DOHH2 (cell line): ENCODE measurements around the gene FBP1.

Experiments used
- H3F3A ChIP-seq: fragments of 200-600 bp; sonication (generic), shearing (Covaris generic); 2 replicates; pipeline ENCODE4 v1.6.0; 2016; ENCODE audit warnings: antibody characterized with exemption, mild to moderate bottlenecking; ENCODE audit not compliant: control insufficient read depth, insufficient read depth
- H3K27ac ChIP-seq: fragments of 200-600 bp; sonication (generic); 2 replicates; pipeline ENCODE4 v1.5.1; 2014; ENCODE audit warnings: low read depth, mild to moderate bottlenecking, low read length, moderate library complexity
- H3K27me3 ChIP-seq: fragments of 200-600 bp; sonication (generic); 2 replicates; pipeline ENCODE4 v1.6.1; 2014; ENCODE audit warnings: mild to moderate bottlenecking, low read length, mixed read lengths; ENCODE audit not compliant: control insufficient read depth
- H3K36me3 ChIP-seq: fragments of 200-600 bp; sonication (generic); 2 replicates; pipeline ENCODE4 v1.6.1; 2014; ENCODE audit warnings: mild to moderate bottlenecking, low read length, moderate library complexity, mixed read lengths; ENCODE audit not compliant: control insufficient read depth
- H3K4me1 ChIP-seq: fragments of 200-600 bp; sonication (generic); 2 replicates; pipeline ENCODE4 v1.6.1; 2014; ENCODE audit warnings: mild to moderate bottlenecking, low read length, mixed read lengths; ENCODE audit not compliant: control insufficient read depth
- H3K4me2 ChIP-seq: fragments of 200-600 bp; sonication (generic); 2 replicates; pipeline ENCODE4 v1.6.0; 2014; ENCODE audit warnings: mild to moderate bottlenecking, low read length, moderate library complexity
- H3K4me3 ChIP-seq: fragments of 200-600 bp; sonication (generic); 2 replicates; pipeline ENCODE4 v1.5.1; 2014; ENCODE audit warnings: mild to moderate bottlenecking, low read length, mixed read lengths
- H3K79me2 ChIP-seq: fragments of 200-600 bp; sonication (generic); 2 replicates; pipeline ENCODE4 v1.6.1; 2014; ENCODE audit warnings: mild to moderate bottlenecking, low read length, mixed read lengths; ENCODE audit not compliant: control insufficient read depth
- H3K9me2 ChIP-seq: fragments of 200-600 bp; sonication (generic); replicated peaks from 2 replicates; pipeline ENCODE4 v1.6.1; 2014; ENCODE audit warnings: mild to moderate bottlenecking, low read length, mixed read lengths; ENCODE audit not compliant: control insufficient read depth
- H3K9me3 ChIP-seq: fragments of 200-600 bp; sonication (generic); 2 replicates; pipeline ENCODE4 v1.6.1; 2014; ENCODE audit warnings: antibody characterized with exemption, low read length, mixed read lengths; ENCODE audit not compliant: control insufficient read depth, insufficient read depth
- H4K20me1 ChIP-seq: fragments of 200-600 bp; sonication (generic); 2 replicates; pipeline ENCODE4 v1.6.0; 2014; ENCODE audit warnings: low read depth, mild to moderate bottlenecking, antibody characterized with exemption, low read length, moderate library complexity; ENCODE audit not compliant: control insufficient read depth, insufficient read depth
- EZH2phosphoT487 ChIP-seq: fragments of 200-600 bp; sonication (generic); IDR thresholded peaks from 2 replicates; pipeline ENCODE4 v1.6.1; 2017; ENCODE audit warnings: borderline replicate concordance, mild to moderate bottlenecking, antibody characterized with exemption, low read length, moderate library complexity, mixed read lengths
- TF ChIP-seq, protein P1 (sequence below): fragments of 200-600 bp; sonication (generic); IDR thresholded peaks from one replicate; pipeline ENCODE4 v1.5.1; 2014; ENCODE audit warnings: antibody characterized with exemption, mild to moderate bottlenecking, low read depth, low read length; ENCODE audit not compliant: poor library complexity, severe bottlenecking

Gene FBP1

GRCh38 chr9:94650949-94651348, 11.6 kb upstream of the FBP1 start:
- H3K79me2 ChIP-seq, result no peaks in the 10 kb centered on the region
- H3K4me2 ChIP-seq, result no peak overlapping the region
- H3K9me3 ChIP-seq, result no peaks in the 10 kb centered on the region
- no peak overlapping the region for H3K4me3 ChIP-seq
- no peaks in the 10 kb centered on the region for H4K20me1 ChIP-seq
- H3K4me1 ChIP-seq, result peaks cover 6% of the 10 kb centered on the region
- H3K36me3 ChIP-seq, result no peaks in the 10 kb centered on the region
- no peaks in the 10 kb centered on the region for H3F3A ChIP-seq
- peaks cover 6% of the 10 kb centered on the region; the same call in 1 of the 2 replicates for H3K27me3 ChIP-seq
- H3K9me2 ChIP-seq, result no peaks in the 10 kb centered on the region
- no peak for TF ChIP-seq EZH2phosphoT487
- TF ChIP-seq, protein P1, sequence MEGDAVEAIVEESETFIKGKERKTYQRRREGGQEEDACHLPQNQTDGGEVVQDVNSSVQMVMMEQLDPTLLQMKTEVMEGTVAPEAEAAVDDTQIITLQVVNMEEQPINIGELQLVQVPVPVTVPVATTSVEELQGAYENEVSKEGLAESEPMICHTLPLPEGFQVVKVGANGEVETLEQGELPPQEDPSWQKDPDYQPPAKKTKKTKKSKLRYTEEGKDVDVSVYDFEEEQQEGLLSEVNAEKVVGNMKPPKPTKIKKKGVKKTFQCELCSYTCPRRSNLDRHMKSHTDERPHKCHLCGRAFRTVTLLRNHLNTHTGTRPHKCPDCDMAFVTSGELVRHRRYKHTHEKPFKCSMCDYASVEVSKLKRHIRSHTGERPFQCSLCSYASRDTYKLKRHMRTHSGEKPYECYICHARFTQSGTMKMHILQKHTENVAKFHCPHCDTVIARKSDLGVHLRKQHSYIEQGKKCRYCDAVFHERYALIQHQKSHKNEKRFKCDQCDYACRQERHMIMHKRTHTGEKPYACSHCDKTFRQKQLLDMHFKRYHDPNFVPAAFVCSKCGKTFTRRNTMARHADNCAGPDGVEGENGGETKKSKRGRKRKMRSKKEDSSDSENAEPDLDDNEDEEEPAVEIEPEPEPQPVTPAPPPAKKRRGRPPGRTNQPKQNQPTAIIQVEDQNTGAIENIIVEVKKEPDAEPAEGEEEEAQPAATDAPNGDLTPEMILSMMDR, result no peak
- H3K27ac ChIP-seq, result no peak overlapping the region

DNA sequence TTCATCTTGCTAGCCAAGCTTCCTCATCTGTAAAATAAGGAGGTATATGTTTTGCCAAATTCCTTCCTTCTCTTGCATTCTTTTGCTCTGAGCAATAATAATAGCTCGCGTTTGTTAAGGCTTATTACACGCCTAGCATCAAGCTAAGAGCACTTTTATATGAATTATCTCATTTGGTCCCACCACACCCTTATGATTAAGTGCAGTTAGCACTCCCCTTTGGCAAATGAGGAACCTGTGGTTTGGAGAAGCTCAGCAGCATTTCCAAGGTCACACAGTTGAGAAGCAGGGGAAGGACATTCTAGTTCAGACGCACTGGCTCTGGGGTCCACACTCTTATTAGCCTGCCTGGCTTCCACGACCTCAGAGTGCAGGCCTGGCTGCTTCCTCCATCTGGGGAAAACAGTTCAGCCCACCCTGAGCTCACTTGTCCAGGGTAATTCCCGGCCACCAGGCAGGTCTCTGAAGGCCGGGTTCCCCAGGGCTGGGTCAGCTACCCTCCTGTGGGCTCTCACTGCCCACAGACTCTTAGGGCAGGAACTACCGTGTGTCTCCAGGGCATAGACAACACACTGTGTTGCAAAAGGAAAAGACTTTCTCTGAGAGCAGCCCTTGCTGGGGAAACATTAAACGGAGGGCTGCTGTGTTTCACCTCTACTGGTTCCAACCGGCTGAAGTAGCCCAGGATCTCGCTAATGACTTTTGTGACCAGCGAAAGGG, 9.9 kb upstream of the FBP1 start:
- H3K9me3 ChIP-seq, result no peaks in the 10 kb centered on the region
- no peak overlapping the region for H3K27ac ChIP-seq
- H3K79me2 ChIP-seq, result no peaks in the 10 kb centered on the region
- no peak overlapping the region for H3K4me2 ChIP-seq
- no peak overlapping the region for H3K4me3 ChIP-seq
- H3K4me1 ChIP-seq, result no peaks in the 10 kb centered on the region
- H3F3A ChIP-seq, result no peaks in the 10 kb centered on the region
- no peaks in the 10 kb centered on the region for H4K20me1 ChIP-seq
- TF ChIP-seq, protein P1, result no peak
- TF ChIP-seq EZH2phosphoT487, result no peak
- no peaks in the 10 kb centered on the region for H3K36me3 ChIP-seq
- H3K27me3 ChIP-seq, result no peaks in the 10 kb centered on the region
- no peaks in the 10 kb centered on the region for H3K9me2 ChIP-seq

GRCh38 chr9:94648185-94648584, 8.9 kb upstream of the FBP1 start:
- H3K27ac ChIP-seq, result no peak overlapping the region
- no peaks in the 10 kb centered on the region for H3F3A ChIP-seq
- TF ChIP-seq, protein P1, result no peak
- TF ChIP-seq EZH2phosphoT487, result no peak
- H4K20me1 ChIP-seq, result no peaks in the 10 kb centered on the region
- H3K4me1 ChIP-seq, result no peaks in the 10 kb centered on the region
- no peak overlapping the region for H3K4me2 ChIP-seq
- no peaks in the 10 kb centered on the region for H3K79me2 ChIP-seq
- no peaks in the 10 kb centered on the region for H3K9me2 ChIP-seq
- no peaks in the 10 kb centered on the region for H3K9me3 ChIP-seq
- H3K4me3 ChIP-seq, result no peak overlapping the region
- H3K36me3 ChIP-seq, result no peaks in the 10 kb centered on the region
- no peaks in the 10 kb centered on the region for H3K27me3 ChIP-seq
